GM18951 (cell line): ENCODE results near the gene SETBP1.

Experiments
- POLR2A ChIP-seq: IDR thresholded peaks from 4 replicates; pipeline ENCODE4 v1.6.1; 2011; ENCODE audit warnings: mild to moderate bottlenecking; ENCODE audit not compliant: insufficient read length, insufficient read depth; ENCODE audit errors: extremely low read depth
- in situ Hi-C: fragments of 300-500 bp; cut with MboI; formaldehyde crosslinking; loops from one replicate; pipeline ENCODE4 v1.12.0; 2022; ENCODE audit warnings: low sequenced_read_pairs, mixed read lengths, inconsistent platforms; ENCODE audit not compliant: unreplicated experiment

Gene SETBP1

DNA sequence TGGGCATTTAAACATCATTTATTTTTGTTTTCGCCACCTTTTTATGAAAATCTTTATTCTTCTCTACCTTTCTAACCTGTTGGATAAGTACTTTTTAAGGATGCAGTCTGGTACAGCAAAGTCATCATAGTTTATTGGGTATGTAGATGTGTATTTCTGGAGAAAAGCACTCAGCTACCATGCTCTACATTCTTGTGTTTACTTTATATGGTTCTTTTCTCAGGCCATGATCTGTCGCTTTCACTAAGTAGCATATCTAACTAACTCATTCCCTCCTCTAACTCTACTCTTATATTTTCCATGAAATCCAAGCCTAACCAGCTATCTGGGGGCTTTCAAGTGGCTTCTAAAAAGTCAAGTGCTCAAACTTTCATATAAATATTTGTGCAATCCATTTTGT, 25.3 kb upstream of the SETBP1 start:
- in situ Hi-C loops = no loop called here

DNA sequence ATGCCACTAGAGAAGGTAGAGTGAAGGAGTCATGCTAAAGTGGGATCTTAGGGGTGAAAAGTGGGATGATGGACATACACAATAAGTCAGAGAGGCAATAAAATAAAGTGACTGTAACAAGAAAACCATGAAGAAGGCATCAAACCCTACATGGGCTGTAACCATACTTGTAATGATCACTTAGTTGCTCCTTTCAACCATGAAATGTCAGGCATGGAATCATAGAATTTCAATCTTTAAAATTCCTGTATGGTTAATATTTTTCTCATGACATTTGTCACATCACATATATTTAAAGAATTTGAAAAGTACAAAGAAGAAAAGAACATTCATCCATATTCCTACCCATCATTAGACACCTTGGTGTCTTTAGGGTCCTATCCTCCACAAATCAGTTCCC, 20.9 kb upstream of the SETBP1 start:
- no peak for TF ChIP-seq POLR2A
- in situ Hi-C loops = no loop called here

More for the DNA sequence above, 25.3 kb upstream of the SETBP1 start:
- TF ChIP-seq POLR2A = no peak

DNA sequence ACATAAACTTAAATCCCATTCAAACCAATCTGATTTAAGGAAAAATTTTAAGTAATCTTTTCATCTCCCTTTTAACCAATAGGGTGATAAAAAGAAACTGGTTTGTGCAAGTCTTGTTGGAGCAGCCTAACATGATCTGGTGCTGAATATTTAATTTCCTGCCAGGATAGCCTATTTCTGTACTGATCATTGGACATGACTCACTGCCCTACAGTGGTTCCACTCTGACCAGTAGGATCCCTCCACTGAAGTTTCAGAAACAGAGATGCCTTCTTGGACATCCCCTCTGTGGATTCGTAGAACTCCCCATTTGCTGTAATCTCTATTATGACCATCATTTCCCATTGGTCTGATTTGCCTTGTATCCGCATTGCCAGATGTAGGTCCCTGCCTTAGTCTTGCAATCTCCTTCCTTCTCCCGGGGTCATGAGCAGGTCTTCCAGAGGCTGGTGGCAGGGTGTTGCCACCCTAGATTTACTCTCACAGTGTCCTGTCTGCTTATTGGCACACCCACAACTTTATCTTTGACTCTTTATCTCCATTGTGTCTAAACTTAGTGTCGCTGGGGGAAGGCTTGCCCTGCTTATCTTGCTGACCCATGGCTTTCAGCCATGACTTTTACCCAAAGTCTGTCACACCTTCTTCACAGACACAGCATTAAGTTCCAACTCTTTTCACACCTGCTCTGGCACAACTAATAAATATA, 12.3 kb upstream of the SETBP1 start:
- no peak for TF ChIP-seq POLR2A
- in situ Hi-C loops = no loop called here

DNA sequence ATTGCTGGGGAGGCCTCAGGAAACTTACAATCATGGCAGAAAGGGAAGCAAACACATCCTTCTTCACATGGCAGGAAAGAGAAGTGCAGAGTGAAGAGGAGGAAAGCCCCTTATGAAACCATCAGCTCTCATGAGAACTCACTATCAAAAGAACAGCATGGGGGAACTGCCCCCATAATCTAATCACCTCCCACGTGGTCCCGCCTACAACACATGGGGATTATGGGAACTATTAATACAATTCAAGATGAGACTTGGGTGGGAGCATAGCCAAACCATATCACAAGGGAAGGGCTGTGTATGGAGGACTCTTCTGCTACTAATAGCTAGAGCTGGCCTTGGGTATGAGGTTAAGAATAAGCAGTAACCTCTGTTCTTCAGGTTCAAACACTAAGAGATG, 8.8 kb upstream of the SETBP1 start:
- no peak for TF ChIP-seq POLR2A
- in situ Hi-C loops = no loop called here

DNA sequence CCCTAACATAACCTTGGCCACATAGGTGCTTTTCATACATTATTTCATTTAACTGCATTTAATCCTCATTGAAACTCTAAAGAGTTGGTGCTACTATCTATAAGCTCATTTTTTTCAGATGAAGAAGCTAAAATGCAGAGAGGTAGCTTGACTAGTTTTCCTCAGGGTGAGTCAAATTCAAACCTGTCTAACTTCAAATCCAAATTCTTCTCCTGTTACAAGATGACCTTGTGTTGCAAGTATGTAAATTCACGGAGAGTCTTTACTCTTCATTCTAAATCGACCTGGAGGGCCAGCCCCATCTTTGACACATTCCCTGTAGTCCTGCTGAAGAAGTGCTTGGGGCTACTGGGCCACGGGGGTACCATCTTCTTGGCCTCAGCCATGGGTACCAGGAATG, 8.2 kb upstream of the SETBP1 start:
- in situ Hi-C loops = no loop called here
- TF ChIP-seq POLR2A = no peak

DNA sequence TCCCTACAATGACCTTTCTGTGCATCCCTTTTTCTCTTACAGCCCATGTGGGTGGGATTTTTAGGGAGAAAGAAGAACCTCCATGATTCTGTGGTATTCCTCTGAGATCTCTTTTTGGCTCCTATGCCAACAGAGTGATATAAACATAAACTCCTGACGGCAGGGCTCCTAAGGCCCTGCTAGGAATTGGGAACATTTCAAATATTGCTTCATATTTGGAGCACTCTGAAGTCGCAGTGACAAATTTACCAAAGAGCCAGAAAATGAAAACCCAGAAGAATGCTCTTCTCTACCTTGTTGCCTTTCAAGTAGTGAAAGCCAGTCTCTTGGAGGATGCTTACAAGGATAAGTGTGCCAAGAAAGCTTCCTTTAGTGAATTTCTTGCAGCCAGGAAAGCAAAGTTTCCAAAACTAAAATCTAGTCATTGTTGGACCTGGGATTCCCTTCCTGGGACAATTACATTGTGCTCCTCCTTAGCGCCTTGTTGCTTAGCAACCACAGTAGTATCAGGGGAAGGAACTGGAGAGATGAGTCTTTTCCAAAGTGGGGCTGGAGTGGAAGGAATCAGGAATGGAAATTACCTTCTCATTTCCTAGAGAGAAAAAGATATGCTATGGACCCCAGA, 7.3 kb upstream of the SETBP1 start:
- TF ChIP-seq POLR2A = no peak
- in situ Hi-C loops = no loop called here

DNA sequence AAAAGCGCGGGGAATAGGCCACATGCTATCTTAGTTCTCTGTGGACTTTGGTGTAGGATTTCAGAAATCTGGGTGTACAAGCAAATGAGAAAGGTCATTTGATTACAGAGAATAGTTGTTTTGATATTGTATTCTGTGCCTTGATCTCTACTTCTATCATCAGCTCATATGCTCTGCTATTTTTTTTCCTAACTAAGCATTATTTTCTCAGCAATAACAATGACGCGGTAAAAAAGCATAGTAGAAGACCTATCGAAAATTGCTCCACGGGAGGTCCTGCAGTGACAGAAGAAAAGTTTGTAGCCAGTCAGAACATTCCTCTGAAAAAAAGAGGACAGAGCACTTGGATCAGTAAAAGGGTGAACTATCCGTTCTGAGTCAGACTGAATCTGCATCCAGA, 2.8 kb upstream of the SETBP1 start:
- in situ Hi-C loops = loop anchor here (25.0 kb wide), 1 partner anchor 534 kb away; no protein-coding TSS in a partner anchor
- TF ChIP-seq POLR2A = no peak

DNA sequence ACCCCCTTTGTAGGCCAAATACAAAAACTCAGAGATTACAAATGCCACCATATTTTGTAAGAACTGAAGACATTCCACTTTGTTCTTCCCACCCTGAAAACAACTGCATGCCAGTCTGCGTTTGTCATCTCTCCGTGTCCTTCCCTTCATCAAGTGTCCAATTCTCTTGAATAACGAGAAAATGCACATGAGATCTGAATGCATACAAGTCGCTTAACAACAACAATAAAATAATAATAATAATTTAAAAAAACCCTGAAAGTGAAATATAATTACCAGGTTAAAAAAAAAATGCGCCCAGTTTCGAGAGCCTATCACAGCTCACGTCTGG, 2.0 kb upstream of the SETBP1 start:
- in situ Hi-C loops = loop anchor here (25.0 kb wide), 1 partner anchor 534 kb away; no protein-coding TSS in a partner anchor
- TF ChIP-seq POLR2A = no peak

DNA sequence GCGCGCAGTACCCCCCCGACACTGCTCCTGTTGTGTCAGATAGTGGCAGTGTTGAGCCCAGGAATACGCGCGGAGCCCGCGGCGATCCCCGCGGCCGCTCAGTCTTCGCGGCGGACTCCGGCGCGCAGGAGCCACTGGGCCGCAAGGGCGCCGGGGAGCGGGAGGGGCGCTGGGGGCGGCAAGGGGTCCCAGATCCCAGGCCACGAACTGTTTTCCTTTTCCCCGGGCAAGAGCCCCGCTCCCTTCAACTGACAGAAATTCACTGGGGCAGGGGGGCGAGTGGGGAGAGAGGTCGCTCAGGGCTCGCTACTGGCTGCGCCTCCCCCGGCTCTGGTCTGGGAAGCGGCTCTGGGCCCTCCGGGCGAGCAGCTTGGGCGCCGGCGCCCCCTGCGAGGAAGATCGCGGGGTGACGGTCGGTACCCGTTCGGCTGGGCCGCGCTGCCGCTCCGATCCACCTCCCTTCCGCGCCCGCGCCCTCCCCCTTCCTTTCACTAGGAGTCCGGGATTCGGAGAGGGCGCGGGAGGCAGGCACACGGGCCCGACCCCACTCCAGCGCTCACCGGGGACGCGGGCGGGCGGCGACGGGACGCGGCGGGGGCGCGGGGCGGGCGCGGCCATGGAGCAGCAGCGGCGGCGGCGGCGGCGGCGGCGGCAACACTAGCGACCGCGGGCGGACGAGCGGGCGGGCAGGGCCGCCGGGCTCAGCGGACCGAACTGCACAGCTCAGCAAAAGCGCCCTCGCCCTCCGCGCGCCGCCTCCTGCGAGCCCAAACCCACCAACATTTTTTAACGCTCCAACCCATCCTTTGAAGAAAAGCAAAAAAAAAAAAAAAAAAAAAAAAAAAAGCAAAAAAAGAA, 1.4 kb upstream of the SETBP1 start:
- TF ChIP-seq POLR2A = peak; percentile 53
- in situ Hi-C loops = loop anchor here (25.0 kb wide), 1 partner anchor 533 kb away; no protein-coding TSS in a partner anchor

DNA sequence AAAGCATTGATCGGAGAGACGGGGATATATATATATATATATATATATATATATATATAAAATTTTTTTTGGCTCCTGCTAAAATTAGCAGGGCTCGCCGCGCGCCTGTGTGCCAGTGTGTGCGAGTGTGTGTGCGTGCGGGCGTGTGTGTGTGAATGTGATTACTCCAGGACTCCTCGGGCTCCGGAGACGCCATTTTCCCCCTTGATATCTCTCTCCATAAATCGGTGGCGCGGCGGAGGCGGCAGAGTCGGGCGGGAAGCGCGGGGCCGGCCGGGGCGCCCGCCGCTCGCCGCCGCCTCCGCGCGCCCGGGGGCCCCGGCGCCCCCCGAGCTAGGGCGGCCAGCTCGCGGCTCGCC, 795 bp upstream of the SETBP1 start:
- in situ Hi-C loops = loop anchor here (25.0 kb wide), 1 partner anchor 532 kb away; no protein-coding TSS in a partner anchor

DNA sequence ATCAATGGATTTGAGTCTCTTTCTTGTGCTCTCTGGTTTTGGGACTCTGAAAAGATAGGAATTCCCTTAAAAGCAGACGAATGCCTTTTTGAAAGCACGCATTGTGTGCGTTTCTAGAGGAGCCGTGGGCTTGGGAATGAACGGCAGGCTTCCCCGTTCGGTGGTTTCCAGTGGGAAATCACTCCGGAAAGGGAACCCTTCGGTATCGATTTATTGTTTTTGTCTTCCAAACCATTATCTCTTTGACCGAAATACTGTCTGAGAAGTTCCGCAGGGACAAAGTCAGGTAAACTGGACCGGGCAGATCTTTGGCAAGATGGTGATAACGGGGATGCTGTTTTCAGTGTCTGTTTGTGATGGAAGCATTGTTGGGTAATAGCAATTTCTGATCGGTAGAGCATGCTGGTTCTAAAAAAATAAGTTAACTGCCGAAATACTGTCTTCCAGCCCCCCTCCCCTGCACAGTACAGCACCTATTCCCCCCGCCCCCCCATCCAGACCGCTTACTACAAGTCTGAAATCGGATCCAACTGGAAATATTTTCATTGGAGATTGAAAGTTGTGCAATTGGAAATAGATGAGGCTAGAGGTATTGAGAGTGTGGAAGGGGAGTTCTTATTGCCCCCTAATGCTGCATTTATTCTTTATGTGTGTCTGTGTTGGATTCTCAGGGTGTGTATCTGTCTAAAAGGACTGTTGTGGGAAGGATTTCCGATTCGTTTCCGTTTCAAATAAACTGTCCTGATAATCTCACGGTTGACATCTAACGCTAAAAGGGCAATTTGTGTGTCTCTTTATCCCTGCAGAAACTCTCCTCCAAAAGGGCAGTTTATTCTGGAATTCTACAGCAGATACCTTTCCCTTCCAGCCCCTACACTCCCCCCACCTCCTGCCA, 635 bp downstream of the SETBP1 start:
- no peak for TF ChIP-seq POLR2A
- in situ Hi-C loops = loop anchor here (25.0 kb wide), 1 partner anchor 531 kb away; no protein-coding TSS in a partner anchor

More for the DNA sequence above, 795 bp upstream of the SETBP1 start:
- no peak for TF ChIP-seq POLR2A

DNA sequence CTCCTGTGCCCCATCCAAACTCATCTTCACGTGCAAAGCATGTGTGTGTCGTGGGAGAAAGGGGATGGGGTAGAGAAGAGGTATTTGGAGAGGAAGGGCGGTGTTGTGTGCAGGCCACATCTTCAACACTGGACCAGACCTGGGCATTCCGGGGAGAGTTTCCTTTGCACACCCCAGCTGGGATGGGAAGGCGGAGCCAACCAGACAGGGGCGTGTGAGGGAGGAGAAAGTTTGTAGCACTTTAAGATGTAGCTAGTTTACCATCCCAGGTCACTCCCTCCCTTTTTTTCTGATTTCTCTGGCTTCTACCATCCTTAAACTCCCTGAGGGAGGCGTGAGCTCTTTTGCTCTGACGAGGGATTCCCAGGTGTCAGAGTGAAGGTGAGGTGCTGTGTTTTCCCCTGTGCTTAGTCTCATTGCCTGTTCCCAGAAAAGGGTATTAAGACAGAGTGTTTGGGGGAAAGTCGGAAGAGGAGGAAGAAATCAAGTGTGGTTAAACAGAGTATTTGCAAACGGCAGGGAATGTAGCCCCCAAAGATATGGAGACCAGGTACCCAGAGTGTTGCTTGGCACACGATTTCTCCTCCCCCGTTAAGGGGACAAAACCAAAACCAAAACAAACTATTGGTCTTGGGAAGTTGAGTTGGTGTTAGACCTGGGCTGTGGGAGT, 1.6 kb downstream of the SETBP1 start:
- in situ Hi-C loops = loop anchor here (25.0 kb wide), 1 partner anchor 530 kb away; no protein-coding TSS in a partner anchor
- no peak for TF ChIP-seq POLR2A
